Omental fat pad (tissue), 4 donors: ENCODE data around the gene DYNLT1. TPM values are rescaled to one million over a fixed set of nuclear protein-coding genes. Genes with fewer than 3 reads are reported as not detected.

ENCODE experiments used
- ATAC-seq: fragments of 150-250 bp; one replicate; pipeline ENCODE4 v1.9.1; 2016; ENCODE audit warnings: mild to moderate bottlenecking, moderate library complexity; ENCODE audit not compliant: low FRiP score
- DNase-seq: peaks from one replicate; pipeline ENCODE4 v3.0.0-alpha.2; 2019; ENCODE audit warnings: low spot score
- CTCF ChIP-seq, 3 donors: fragments of 450-650 bp; IDR thresholded peaks; one replicate each; pipeline ENCODE4 v1.5.1; 2016 to 2017; ENCODE audit warnings: antibody characterized with exemption in 3 of 3, mild to moderate bottlenecking in 3 of 3, moderate library complexity in 2 of 3
- total RNA-seq, 4 donors: library from RNA; depleted of rRNA; stranded (reverse); fragments of >200 nt; gene quantifications; one replicate each; pipeline ENCODE4 v1.1.0, GENCODE V29; 2016

Gene DYNLT1
- total RNA-seq, 4 donors from 2014 or later = 43.8 to 70.4 (median 60.7) TPM

GRCh38 chr6:158625881-158626305 lies 18.6 kb downstream of the DYNLT1 start:
- DNase-seq (no peak), ATAC-seq (no peak)
- no peak for TF ChIP-seq CTCF (IDR thresholded peaks at IDR 0.05)

- ATAC-seq (no peak), DNase-seq (no peak)
- no peak for TF ChIP-seq CTCF (IDR thresholded peaks at IDR 0.05)
These were observed 19.6 kb downstream of the DYNLT1 start for GRCh38 chr6:158624684-158625682.

- DNase-seq = no peak
- ATAC-seq = no peak
- no peak for TF ChIP-seq CTCF (IDR thresholded peaks at IDR 0.05)
These were observed 21.9 kb downstream of the DYNLT1 start for GRCh38 chr6:158622545-158623190.

GRCh38 chr6:158621694-158622544 lies 22.6 kb downstream of the DYNLT1 start:
- ATAC-seq (no peak), DNase-seq (no peak)
- TF ChIP-seq CTCF (IDR thresholded peaks at IDR 0.05) = no peak

- ATAC-seq = no peak
- no peak for DNase-seq
- no peak for TF ChIP-seq CTCF (IDR thresholded peaks at IDR 0.05)
These were observed 23.4 kb downstream of the DYNLT1 start for GRCh38 chr6:158620963-158621693.
